Liver (tissue), 9 donors: Measurements from ENCODE around the gene WHRN. TPM values are rescaled to one million over a fixed set of nuclear protein-coding genes. Genes with fewer than 3 reads are reported as not detected.

ENCODE experiments used
- DNase-seq: peaks from one replicate; pipeline ENCODE4 v3.0.0-alpha.2; 2017; ENCODE audit warnings: low spot score
- H3K27ac ChIP-seq, 2 donors: one replicate each; pipeline ENCODE4 v1.7.0; 2013; ENCODE audit warnings: inconsistent platforms in 2 of 2, low read length in 2 of 2, control low read depth in 1 of 2, low read depth in 1 of 2, mild to moderate bottlenecking in 1 of 2
- H3K27me3 ChIP-seq, 4 donors: one replicate each; pipeline versions ENCODE4 v1.6.1 to v1.7.0; 2013; ENCODE audit warnings: low read length in 3 of 4, inconsistent platforms in 1 of 4, mild to moderate bottlenecking in 1 of 4, moderate library complexity in 1 of 4; ENCODE audit not compliant: control insufficient read depth in 4 of 4, insufficient read depth in 4 of 4
- H3K36me3 ChIP-seq, 4 donors: one replicate each; pipeline versions ENCODE4 v1.6.1 to v1.7.0; 2013; ENCODE audit warnings: low read length in 3 of 4, mild to moderate bottlenecking in 3 of 4, low read depth in 1 of 4, moderate library complexity in 1 of 4; ENCODE audit not compliant: control insufficient read depth in 4 of 4, insufficient read depth in 3 of 4
- H3K4me1 ChIP-seq, 4 donors: one replicate each; pipeline versions ENCODE4 v1.6.1 to v1.7.0; 2013; ENCODE audit warnings: low read length in 3 of 4, mild to moderate bottlenecking in 3 of 4, moderate library complexity in 1 of 4; ENCODE audit not compliant: control insufficient read depth in 4 of 4, insufficient read depth in 4 of 4
- H3K4me3 ChIP-seq, 3 donors: one replicate each; pipeline versions ENCODE4 v1.6.1 to v1.7.0; 2013; ENCODE audit warnings: low read length in 3 of 3, control low read depth in 1 of 3, low read depth in 1 of 3, mild to moderate bottlenecking in 1 of 3
- H3K9ac ChIP-seq, 2 donors: one replicate each; pipeline ENCODE4 v1.7.0; 2013; ENCODE audit warnings: low read length in 2 of 2, mild to moderate bottlenecking in 2 of 2, moderate library complexity in 2 of 2, control low read depth in 1 of 2, low read depth in 1 of 2
- H3K9me3 ChIP-seq, 4 donors: one replicate each; pipeline versions ENCODE4 v1.6.1 to v1.7.0; 2013; ENCODE audit warnings: low read length in 3 of 4; ENCODE audit not compliant: control insufficient read depth in 4 of 4
- FOXA2 ChIP-seq: IDR thresholded peaks from 2 replicates; pipeline ENCODE4 v1.6.1; 2016; ENCODE audit warnings: antibody characterized with exemption
- HNF4A ChIP-seq, 2 donors: conservative IDR thresholded peaks; 2 replicates each; pipeline ENCODE4 v1.6.1; 2016; ENCODE audit warnings: antibody characterized with exemption in 2 of 2, mild to moderate bottlenecking in 2 of 2
- NR2F2 ChIP-seq: IDR thresholded peaks from 2 replicates; pipeline ENCODE4 v1.6.1; 2016; ENCODE audit warnings: antibody characterized with exemption
- RAD21 ChIP-seq, 2 donors: IDR thresholded peaks; 2 replicates each; pipeline ENCODE4 v1.6.1; 2016; ENCODE audit warnings: antibody characterized with exemption in 2 of 2, mild to moderate bottlenecking in 2 of 2
- REST ChIP-seq: IDR thresholded peaks from 2 replicates; pipeline ENCODE4 v1.6.1; 2016; ENCODE audit warnings: antibody characterized with exemption, mild to moderate bottlenecking
- RXRA ChIP-seq, 2 donors: IDR thresholded peaks; 2 replicates each; pipeline ENCODE4 v1.6.1; 2017 to 2018; ENCODE audit warnings: antibody characterized with exemption in 2 of 2, mild to moderate bottlenecking in 1 of 2
- TAF1 ChIP-seq: conservative IDR thresholded peaks from 2 replicates; pipeline ENCODE4 v1.6.1; 2016; ENCODE audit warnings: antibody characterized with exemption, mild to moderate bottlenecking
- YY1 ChIP-seq: IDR thresholded peaks from 2 replicates; pipeline ENCODE4 v1.6.1; 2016; ENCODE audit warnings: antibody characterized with exemption, mild to moderate bottlenecking
- WGBS: extraction: QIAGEN DNeasy Blood & Tissue Kit; methylation state at CpG from one replicate; pipeline ENCODE4 v1.1.7; 2013; 5-methylcytosine and 5-hydroxymethylcytosine counted together
- polyA plus RNA-seq, 2 donors: library from polyadenylated mRNA; stranded (reverse) in 1 of 2; unstranded in 1 of 2; fragments of 200-250 nt in 1 of 2; fragments of >200 nt in 1 of 2; fragmentation: Nextera tagmentation in 1 of 2; extraction: Ambion mirVana in 1 of 2; gene quantifications; one replicate each; pipeline versions ENCODE4 v1.2.1 to v1.2.3, GENCODE V29; 2013 to 2015
- total RNA-seq, 2 donors: library from RNA; depleted of rRNA; stranded (reverse); fragments of >200 nt; gene quantifications; one replicate each; pipeline ENCODE4 v1.2.3, GENCODE V29; 2014
- donor health status: healthy.
- donor health status: healthy.
- donor health status: healthy.
- donor health status: healthy.
- donor health status: healthy.

Gene WHRN
- total and polyA plus RNA-seq, 4 donors = 0.42 to 1.9 (median 0.88) TPM

- Histone ChIP-seq H3K27ac (no peak overlapping the region), H3K36me3 (no peaks in the 10 kb centered on the region), H3K9ac (no peak overlapping the region), H3K4me3 (no peak overlapping the region), H3K9me3 (no peaks in the 10 kb centered on the region), H3K27me3 (no peaks in the 10 kb centered on the region), H3K4me1 (no peaks in the 10 kb centered on the region)
- 89% methylated on average over 2 of the region's 2 CpGs for WGBS
- TF ChIP-seq NR2F2 (no peak), HNF4A (conservative IDR thresholded peaks at IDR 0.05) (no peak), TAF1 (no peak), FOXA2 (no peak), RXRA (IDR thresholded peaks at IDR 0.05) (no peak), RAD21 (IDR thresholded peaks at IDR 0.05) (no peak)
- DNase-seq = no peak
These were observed 90.9 kb downstream of the WHRN start for GRCh38 chr9:114414346-114414745.

GRCh38 chr9:114413861-114414301, 91.4 kb downstream of the WHRN start:
- no peak for DNase-seq
- no peaks in the 10 kb centered on the region for H3K36me3 ChIP-seq
- 77% methylated on average over 5 of the region's 5 CpGs for WGBS
- H3K27ac ChIP-seq = no peak overlapping the region
- H3K4me1 ChIP-seq = no peaks in the 10 kb centered on the region
- TF ChIP-seq YY1 (no peak), NR2F2 (no peak), TAF1 (no peak)
- H3K27me3 ChIP-seq = no peaks in the 10 kb centered on the region
- H3K4me3 ChIP-seq = no peak overlapping the region
- no peak overlapping the region for H3K9ac ChIP-seq
- no peaks in the 10 kb centered on the region for H3K9me3 ChIP-seq

- H3K27me3 ChIP-seq = no peaks in the 10 kb centered on the region
- WGBS = 95% methylated on average over 12 of the region's 12 CpGs
- no peaks in the 10 kb centered on the region for H3K9me3 ChIP-seq
- H3K9ac ChIP-seq = no peak overlapping the region
- no peaks in the 10 kb centered on the region for H3K4me1 ChIP-seq
- H3K4me3 ChIP-seq = no peak overlapping the region
- DNase-seq = no peak
- no peak for TF ChIP-seq REST
- no peak for TF ChIP-seq FOXA2
- H3K36me3 ChIP-seq = no peaks in the 10 kb centered on the region
- H3K27ac ChIP-seq = no peak overlapping the region
These were observed 93.1 kb downstream of the WHRN start for GRCh38 chr9:114412048-114412683.

- no peak overlapping the region for H3K27ac ChIP-seq
- no peak for DNase-seq
- H3K36me3 ChIP-seq = no peaks in the 10 kb centered on the region
- 90% methylated on average over 6 of the region's 6 CpGs for WGBS
- no peaks in the 10 kb centered on the region for H3K9me3 ChIP-seq
- no peaks in the 10 kb centered on the region for H3K27me3 ChIP-seq
- no peaks in the 10 kb centered on the region for H3K4me1 ChIP-seq
- H3K9ac ChIP-seq = no peak overlapping the region
- no peak for TF ChIP-seq NR2F2
- H3K4me3 ChIP-seq = no peak overlapping the region
These were observed 93.8 kb downstream of the WHRN start for GRCh38 chr9:114411452-114411851.
